ENCODE data around the gene PLCB1. TPM values are rescaled to one million over a fixed set of nuclear protein-coding genes. Genes with fewer than 3 reads are reported as not detected.

PLCB1 gene
- polyA plus RNA-seq, 1 experiment = 13.5 TPM

- H3K27me3 ChIP-seq (ENCODE audit: control insufficient read depth, insufficient read depth, low read length) = no peaks in the 10 kb centered on the region
- TF ChIP-seq CTCF (IDR thresholded peaks at IDR 0.05; ENCODE audit: insufficient read depth, low read depth, low read length) = peak; percentile 38
- ChIA-PET CTCF (interaction anchor here (0.5 to 4.2 kb wide), 22 partner anchors 9 to 355 kb away, joined by 3 to 36 read pairs (median 4); partner anchors contain the start of gene PLCB1), POLR2A (no interaction called here)
- no peak overlapping the region for H3K4me3 ChIP-seq (ENCODE audit: low read depth, low read length)
- DNase-seq (ENCODE audit: low read depth) = no peak
- H3K36me3 ChIP-seq (ENCODE audit: control insufficient read depth, insufficient read depth, low read length) = no peaks in the 10 kb centered on the region
Observed at GRCh38 chr20:8389381-8390036, 257.4 kb downstream of the PLCB1 start.

- no peak for TF ChIP-seq CTCF (IDR thresholded peaks at IDR 0.05; ENCODE audit: insufficient read depth, low read depth, low read length)
- Histone ChIP-seq H3K4me3 (ENCODE audit: low read depth, low read length) (no peak overlapping the region), H3K36me3 (ENCODE audit: control insufficient read depth, insufficient read depth, low read length) (no peaks in the 10 kb centered on the region), H3K27me3 (ENCODE audit: control insufficient read depth, insufficient read depth, low read length) (no peaks in the 10 kb centered on the region)
- POLR2A ChIA-PET = no interaction called here
- no peak for DNase-seq (ENCODE audit: low read depth)
- CTCF ChIA-PET = interaction anchor here (0.5 to 4.2 kb wide), 18 partner anchors 9 to 356 kb away, joined by 3 to 36 read pairs (median 4); partner anchors contain the start of gene PLCB1
Observed at GRCh38 chr20:8390037-8390433, 258.0 kb downstream of the PLCB1 start.

GRCh38 chr20:8390500-8390899 is 258.4 kb downstream of the PLCB1 start:
- H3K36me3 ChIP-seq (ENCODE audit: control insufficient read depth, insufficient read depth, low read length) = no peaks in the 10 kb centered on the region
- TF ChIP-seq CTCF (IDR thresholded peaks at IDR 0.05; ENCODE audit: insufficient read depth, low read depth, low read length) = no peak
- ChIA-PET CTCF (interaction anchor here (0.5 to 4.2 kb wide), 10 partner anchors 15 to 359 kb away, joined by 3 to 36 read pairs (median 4); partner anchors contain the start of gene PLCB1), POLR2A (no interaction called here)
- DNase-seq (ENCODE audit: low read depth) = no peak
- no peak overlapping the region for H3K4me3 ChIP-seq (ENCODE audit: low read depth, low read length)
- H3K27me3 ChIP-seq (ENCODE audit: control insufficient read depth, insufficient read depth, low read length) = no peaks in the 10 kb centered on the region

GRCh38 chr20:8393381-8393780 is 261.3 kb downstream of the PLCB1 start:
- TF ChIP-seq CTCF (IDR thresholded peaks at IDR 0.05; ENCODE audit: insufficient read depth, low read depth, low read length) = no peak
- POLR2A ChIA-PET = no interaction called here
- Histone ChIP-seq H3K36me3 (ENCODE audit: control insufficient read depth, insufficient read depth, low read length) (no peaks in the 10 kb centered on the region), H3K27me3 (ENCODE audit: control insufficient read depth, insufficient read depth, low read length) (no peaks in the 10 kb centered on the region), H3K4me3 (ENCODE audit: low read depth, low read length) (no peak overlapping the region)
- no peak for DNase-seq (ENCODE audit: low read depth)
- CTCF ChIA-PET = interaction anchor here (1.8 kb wide), 1 partner anchor 350 kb away, joined by 4 read pairs; no protein-coding TSS in a partner anchor

- TF ChIP-seq CTCF (IDR thresholded peaks at IDR 0.05; ENCODE audit: insufficient read depth, low read depth, low read length) = no peak
- no peak for DNase-seq (ENCODE audit: low read depth)
- Histone ChIP-seq H3K27me3 (ENCODE audit: control insufficient read depth, insufficient read depth, low read length) (no peaks in the 10 kb centered on the region), H3K36me3 (ENCODE audit: control insufficient read depth, insufficient read depth, low read length) (no peaks in the 10 kb centered on the region), H3K4me3 (ENCODE audit: low read depth, low read length) (no peak overlapping the region)
- CTCF ChIA-PET = interaction anchor here (1.1 kb wide), 1 partner anchor 327 kb away, joined by 4 read pairs; no protein-coding TSS in a partner anchor
- POLR2A ChIA-PET = no interaction called here
Observed at GRCh38 chr20:8394308-8394945, 262.4 kb downstream of the PLCB1 start.

All from BJ (cell line).